Neural progenitor cell (in vitro differentiated cells): ENCODE data around the gene AEN.

ENCODE experiments used
- CTCF ChIP-seq: fragments of 200-600 bp; sonication (generic); IDR thresholded peaks from 2 replicates; pipeline ENCODE4 v1.5.1; 2017; ENCODE audit warnings: antibody characterized with exemption, mild to moderate bottlenecking
- EZH2 ChIP-seq: fragments of 200-600 bp; sonication (generic); IDR thresholded peaks from 2 replicates; pipeline ENCODE4 v1.6.1; 2017; ENCODE audit warnings: antibody characterized with exemption, mild to moderate bottlenecking, moderate library complexity
- EZH2phosphoT487 ChIP-seq: fragments of 200-600 bp; sonication (generic); IDR thresholded peaks from 2 replicates; pipeline ENCODE4 v1.6.1; 2017; ENCODE audit warnings: antibody characterized with exemption

DNA sequence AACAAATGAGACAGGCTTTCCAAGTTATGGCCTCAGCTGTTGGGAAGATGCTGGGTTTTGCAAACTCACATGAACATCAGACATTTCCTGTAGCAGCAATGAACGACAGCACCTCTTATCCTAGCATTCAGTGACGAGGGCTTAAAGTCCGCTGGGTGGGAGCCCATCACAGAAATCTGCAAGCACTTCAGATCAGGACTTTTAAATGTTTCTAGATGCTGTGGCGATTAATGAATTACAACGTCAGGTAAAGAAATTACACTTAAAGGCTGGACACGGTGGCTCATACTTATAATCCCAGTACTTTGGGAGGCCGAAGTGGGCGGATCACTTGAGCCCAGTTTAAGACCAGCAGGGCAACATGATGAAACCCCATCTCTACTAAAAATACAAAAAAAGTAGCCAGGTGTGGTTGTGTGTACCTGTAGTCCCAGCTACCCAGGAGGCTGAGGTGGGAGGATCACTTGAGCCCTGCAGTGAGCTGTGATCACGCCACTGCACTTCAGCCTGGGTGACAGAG lies 3.9 kb downstream of the AEN start:
- TF ChIP-seq CTCF = no peak
- no peak for TF ChIP-seq EZH2phosphoT487
- TF ChIP-seq EZH2 = no peak
